ENCODE data around the gene IL32. TPM values are rescaled to one million over a fixed set of nuclear protein-coding genes. Genes with fewer than 3 reads are reported as not detected.

The IL32 gene
- total and polyA plus RNA-seq, 2 experiments from 2014 or later = 2.3 to 6.1 TPM

GRCh38 chr16:3059723-3060242 lies 5.7 kb upstream of the IL32 start (continued):
- TF ChIP-seq CTCF (conservative IDR thresholded peaks at IDR 0.05; ENCODE audit: low read depth in 2 of 2) (no peak), NANOG (IDR thresholded peaks at IDR 0.05; ENCODE audit: borderline replicate concordance) (no peak), EZH2 (IDR thresholded peaks at IDR 0.05; ENCODE audit: low read depth, unreplicated experiment) (no peak), ZNF114 (CRISPR knock-in tag; IDR thresholded peaks at IDR 0.05) (no peak), CREB1 (CRISPR knock-in tag; IDR thresholded peaks at IDR 0.05; ENCODE audit: low read depth) (no peak), REST (IDR thresholded peaks at IDR 0.05; ENCODE audit: unreplicated experiment) (no peak), ETS1 (IDR thresholded peaks at IDR 0.05) (no peak), EZH2phosphoT487 (IDR thresholded peaks at IDR 0.05; ENCODE audit: unreplicated experiment) (no peak), POLR2AphosphoS5 (IDR thresholded peaks at IDR 0.05; ENCODE audit: low read depth) (no peak)

GRCh38 chr16:3060339-3061127 lies 4.9 kb upstream of the IL32 start:
- peaks cover 4% of the 10 kb centered on the region; the same call in 1 of the 2 replicates for H3K27me3 ChIP-seq (ENCODE audit: insufficient read depth)
- peak overlapping the region; percentile 20; the same call in 1 of the 2 replicates for H3K27ac Mint-ChIP-seq
- ATAC-seq (no peak), DNase-seq (ENCODE audit: low spot score) (no peak)
- no peaks in the 10 kb centered on the region for H3K9me2 ChIP-seq (ENCODE audit: insufficient read depth)
- no peaks in the 10 kb centered on the region for H3K36me3 ChIP-seq (ENCODE audit: insufficient read depth)
- no peaks in the 10 kb centered on the region for H3K9me3 Mint-ChIP-seq
- peaks cover 20% of the 10 kb centered on the region for H3K27me3 Mint-ChIP-seq (ENCODE audit: insufficient read depth, low read depth, poor library complexity)
- peak overlapping the region; percentile 73; the same call in 2 of the 3 replicates for H3K4me3 Mint-ChIP-seq
- H3F3A ChIP-seq (replicated peaks; ENCODE audit: low read depth) = peaks cover 15% of the 10 kb centered on the region
- no peaks in the 10 kb centered on the region; the same call in 1 of the 2 replicates for H4K20me1 ChIP-seq (replicated peaks; ENCODE audit: insufficient read depth)
- peaks cover 14% of the 10 kb centered on the region for H3K4me1 ChIP-seq (ENCODE audit: insufficient read depth)
- H3K27ac ChIP-seq (ENCODE audit: low read depth) = no peak overlapping the region
- H3K79me2 ChIP-seq (replicated peaks; ENCODE audit: insufficient read depth) = no peaks in the 10 kb centered on the region; the same call in 1 of the 2 replicates
- no peak overlapping the region for H3K4me2 ChIP-seq
- H3K4me3 ChIP-seq = no peak overlapping the region
- H2AFZ ChIP-seq = no peak overlapping the region
- peaks cover 6% of the 10 kb centered on the region; the same call in 1 of the 3 replicates for H3K36me3 Mint-ChIP-seq (ENCODE audit: low read depth)
- H3K4me1 Mint-ChIP-seq = peaks cover 25% of the 10 kb centered on the region
- TF ChIP-seq EZH2phosphoT487 (IDR thresholded peaks at IDR 0.05; ENCODE audit: unreplicated experiment) (no peak), CREB1 (CRISPR knock-in tag; IDR thresholded peaks at IDR 0.05; ENCODE audit: low read depth) (no peak), ZNF462 (CRISPR knock-in tag; IDR thresholded peaks at IDR 0.05) (no peak), POLR2AphosphoS5 (IDR thresholded peaks at IDR 0.05; ENCODE audit: low read depth) (no peak)

Measured in GM23338 (cell line).